Mucosa of stomach (tissue), 1 donor: ENCODE measurements around the gene IFIT2.
"Not testable (repeated sequence)": the region's sequence is repeated elsewhere in the genome, so short reads cannot be mapped to it uniquely, and the experiment has no call there.

Experiments used
- H3K27me3 ChIP-seq: one replicate; pipeline ENCODE4 v1.7.0; 2013; ENCODE audit warnings: mild to moderate bottlenecking, low read length; ENCODE audit not compliant: control insufficient read depth, insufficient read depth
- H3K36me3 ChIP-seq: one replicate; pipeline ENCODE4 v1.7.0; 2013; ENCODE audit warnings: low read length; ENCODE audit not compliant: control insufficient read depth, insufficient read depth
- H3K4me1 ChIP-seq: one replicate; pipeline ENCODE4 v1.7.0; 2013; ENCODE audit warnings: mild to moderate bottlenecking, low read length; ENCODE audit not compliant: control insufficient read depth, insufficient read depth
- H3K4me3 ChIP-seq: one replicate; pipeline ENCODE4 v1.7.0; 2013; ENCODE audit warnings: low read length
- H3K9ac ChIP-seq: one replicate; pipeline ENCODE4 v1.7.0; 2013; ENCODE audit warnings: mild to moderate bottlenecking, low read length, moderate library complexity
- H3K9me3 ChIP-seq: one replicate; pipeline ENCODE4 v1.7.0; 2013; ENCODE audit warnings: mild to moderate bottlenecking, low read length, moderate library complexity; ENCODE audit not compliant: control insufficient read depth
- donor health status: Pancreatic carcinoma.

Gene IFIT2

GRCh38 chr10:89283025-89283935 is 18.6 kb upstream of the IFIT2 start:
- no peaks in the 10 kb centered on the region for H3K9me3 ChIP-seq
- peaks cover 13% of the 10 kb centered on the region for H3K4me1 ChIP-seq
- H3K27me3 ChIP-seq = no peaks in the 10 kb centered on the region
- no peak overlapping the region for H3K9ac ChIP-seq
- no peak overlapping the region for H3K4me3 ChIP-seq
- no peaks in the 10 kb centered on the region for H3K36me3 ChIP-seq

GRCh38 chr10:89283936-89284475 is 17.8 kb upstream of the IFIT2 start:
- H3K4me1 ChIP-seq = peaks cover 10% of the 10 kb centered on the region
- H3K9ac ChIP-seq = peak overlapping the region; percentile 22
- H3K36me3 ChIP-seq = no peaks in the 10 kb centered on the region
- H3K9me3 ChIP-seq = no peaks in the 10 kb centered on the region
- H3K27me3 ChIP-seq = no peaks in the 10 kb centered on the region
- H3K4me3 ChIP-seq = no peak overlapping the region

- not testable (repeated sequence) for H3K4me3 ChIP-seq, H3K9me3 ChIP-seq, H3K27me3 ChIP-seq, H3K9ac ChIP-seq, H3K4me1 ChIP-seq, H3K36me3 ChIP-seq
These were observed 17.1 kb upstream of the IFIT2 start for GRCh38 chr10:89284711-89285110.

GRCh38 chr10:89285303-89285702 is 16.5 kb upstream of the IFIT2 start:
- H3K9ac ChIP-seq, H3K4me3 ChIP-seq, H3K36me3 ChIP-seq, H3K27me3 ChIP-seq, H3K4me1 ChIP-seq, H3K9me3 ChIP-seq: not testable (repeated sequence)

GRCh38 chr10:89294721-89295239 is 7.1 kb upstream of the IFIT2 start:
- H3K4me3 ChIP-seq = no peak overlapping the region
- H3K9me3 ChIP-seq = no peaks in the 10 kb centered on the region
- no peaks in the 10 kb centered on the region for H3K4me1 ChIP-seq
- H3K27me3 ChIP-seq = no peaks in the 10 kb centered on the region
- no peaks in the 10 kb centered on the region for H3K36me3 ChIP-seq
- H3K9ac ChIP-seq = no peak overlapping the region

- Histone ChIP-seq H3K4me1 (no peaks in the 10 kb centered on the region), H3K27me3 (no peaks in the 10 kb centered on the region), H3K36me3 (no peaks in the 10 kb centered on the region), H3K9ac (no peak overlapping the region), H3K4me3 (no peak overlapping the region), H3K9me3 (no peaks in the 10 kb centered on the region)
These were observed 6.2 kb upstream of the IFIT2 start for GRCh38 chr10:89295597-89295996.

GRCh38 chr10:89296220-89296648 is 5.6 kb upstream of the IFIT2 start:
- no peak overlapping the region for H3K4me3 ChIP-seq
- H3K4me1 ChIP-seq = peaks cover 4% of the 10 kb centered on the region
- H3K27me3 ChIP-seq = no peaks in the 10 kb centered on the region
- H3K36me3 ChIP-seq = no peaks in the 10 kb centered on the region
- no peaks in the 10 kb centered on the region for H3K9me3 ChIP-seq
- H3K9ac ChIP-seq = no peak overlapping the region

- Histone ChIP-seq H3K36me3 (no peaks in the 10 kb centered on the region), H3K9me3 (no peaks in the 10 kb centered on the region), H3K4me1 (peaks cover 6% of the 10 kb centered on the region), H3K4me3 (no peak overlapping the region), H3K9ac (no peak overlapping the region), H3K27me3 (no peaks in the 10 kb centered on the region)
These were observed 4.5 kb upstream of the IFIT2 start for GRCh38 chr10:89297356-89297755.

GRCh38 chr10:89297791-89298190 is 4.1 kb upstream of the IFIT2 start:
- peaks cover 10% of the 10 kb centered on the region for H3K4me1 ChIP-seq
- no peak overlapping the region for H3K9ac ChIP-seq
- H3K27me3 ChIP-seq = no peaks in the 10 kb centered on the region
- H3K4me3 ChIP-seq = no peak overlapping the region
- no peaks in the 10 kb centered on the region for H3K36me3 ChIP-seq
- H3K9me3 ChIP-seq = no peaks in the 10 kb centered on the region

- Histone ChIP-seq H3K9ac (no peak overlapping the region), H3K9me3 (no peaks in the 10 kb centered on the region), H3K4me3 (no peak overlapping the region), H3K36me3 (no peaks in the 10 kb centered on the region), H3K4me1 (peaks cover 19% of the 10 kb centered on the region), H3K27me3 (no peaks in the 10 kb centered on the region)
These were observed 2.8 kb upstream of the IFIT2 start for GRCh38 chr10:89299031-89299430.

- Histone ChIP-seq H3K36me3 (no peaks in the 10 kb centered on the region), H3K9ac (peak overlapping the region; percentile 75), H3K4me3 (no peak overlapping the region), H3K27me3 (no peaks in the 10 kb centered on the region), H3K4me1 (peaks cover 20% of the 10 kb centered on the region), H3K9me3 (no peaks in the 10 kb centered on the region)
These were observed 614 bp upstream of the IFIT2 start for GRCh38 chr10:89301232-89301631.

GRCh38 chr10:89302625-89303024 is 779 bp downstream of the IFIT2 start:
- Histone ChIP-seq H3K9me3 (no peaks in the 10 kb centered on the region), H3K4me3 (peak overlapping the region; percentile 76), H3K9ac (peak overlapping the region; percentile 75), H3K4me1 (peaks cover 20% of the 10 kb centered on the region), H3K36me3 (no peaks in the 10 kb centered on the region), H3K27me3 (no peaks in the 10 kb centered on the region)
